Superior temporal gyrus (tissue), 1 donor: ENCODE measurements around the gene DHRSX.
A peak's percentile ranks its signal among the peaks of the same experiment; 100 is the strongest.
"Not testable (repeated sequence)": the region's sequence is repeated elsewhere in the genome, so short reads cannot be mapped to it uniquely, and the experiment has no call there.

ENCODE experiments used
- DNase-seq: peaks from one replicate; pipeline ENCODE4 v3.0.0-alpha.2; 2016; ENCODE audit errors: extremely low spot score

The DHRSX gene

GRCh38 chrX:2351321-2351720 is 149.5 kb downstream of the DHRSX start:
- DNase-seq, result no peak

- DNase-seq, result not testable (repeated sequence)
These were observed 150.1 kb downstream of the DHRSX start for GRCh38 chrX:2350703-2351102.

- not testable (repeated sequence) for DNase-seq
These were observed 150.7 kb downstream of the DHRSX start for GRCh38 chrX:2350036-2350435.

DNA sequence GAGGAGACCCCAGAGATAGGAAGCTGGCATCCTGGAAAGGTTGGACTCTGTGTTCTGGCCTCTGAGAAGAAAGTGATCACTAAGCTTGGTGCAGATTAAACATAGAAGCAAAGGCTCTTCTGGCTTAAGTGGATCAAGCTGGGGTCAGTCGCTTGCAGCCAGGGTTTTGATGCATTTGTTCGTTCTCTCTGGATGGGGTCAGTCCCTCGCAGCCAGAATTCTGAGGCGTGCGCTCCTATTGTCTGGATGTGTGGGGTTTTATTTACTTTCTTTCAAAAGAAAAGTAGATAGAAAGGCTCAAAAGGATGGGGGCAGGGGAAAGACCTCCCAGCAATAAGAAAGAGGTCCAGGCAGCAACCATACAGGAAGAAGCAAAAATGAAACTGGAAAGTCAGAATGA is 152.6 kb downstream of the DHRSX start:
- no peak for DNase-seq

GRCh38 chrX:2346158-2346557 is 154.6 kb downstream of the DHRSX start:
- no peak for DNase-seq

GRCh38 chrX:2345562-2345961 is 155.2 kb downstream of the DHRSX start:
- no peak for DNase-seq

DNA sequence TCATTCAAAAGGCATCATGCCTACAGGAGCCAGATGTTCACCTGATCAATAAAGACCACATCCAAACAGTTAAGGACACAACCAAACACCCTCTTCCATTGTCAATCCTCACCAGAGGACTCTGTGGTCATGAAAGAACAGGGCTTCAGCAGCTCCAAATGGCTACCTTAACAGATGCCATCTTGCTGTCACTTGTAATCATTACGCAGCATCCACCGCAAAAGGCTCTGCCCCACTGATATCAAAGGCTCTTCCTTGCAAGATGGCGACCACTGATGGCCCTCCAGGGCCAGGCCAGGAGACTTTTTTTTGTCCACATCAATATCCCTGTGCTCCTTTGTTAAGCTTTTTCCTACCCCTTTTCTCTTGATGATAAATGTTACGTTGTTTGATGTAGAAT is 157.4 kb downstream of the DHRSX start:
- no peak for DNase-seq

- no peak for DNase-seq
These were observed 157.9 kb downstream of the DHRSX start for GRCh38 chrX:2342874-2343273.

DNA sequence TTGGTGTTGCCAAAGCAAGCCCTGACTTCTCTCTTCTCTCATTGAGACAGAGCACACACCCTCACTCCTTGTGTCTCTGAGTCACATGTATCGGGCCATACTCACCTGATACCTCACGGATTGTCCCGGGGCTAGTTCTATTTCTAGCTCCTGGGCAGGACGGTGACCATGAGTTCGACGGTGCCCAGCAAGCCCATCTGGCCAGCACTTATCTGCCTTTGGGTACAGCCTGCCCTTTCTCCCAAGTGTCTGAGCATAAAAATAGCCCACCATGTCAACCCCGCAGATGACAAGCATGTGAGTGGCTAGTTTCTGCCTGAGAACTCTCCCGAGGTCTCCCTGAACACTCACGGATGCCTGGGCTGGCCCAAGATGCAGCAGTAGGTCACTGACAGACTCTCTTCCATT is 158.5 kb downstream of the DHRSX start:
- DNase-seq, result no peak

DNA sequence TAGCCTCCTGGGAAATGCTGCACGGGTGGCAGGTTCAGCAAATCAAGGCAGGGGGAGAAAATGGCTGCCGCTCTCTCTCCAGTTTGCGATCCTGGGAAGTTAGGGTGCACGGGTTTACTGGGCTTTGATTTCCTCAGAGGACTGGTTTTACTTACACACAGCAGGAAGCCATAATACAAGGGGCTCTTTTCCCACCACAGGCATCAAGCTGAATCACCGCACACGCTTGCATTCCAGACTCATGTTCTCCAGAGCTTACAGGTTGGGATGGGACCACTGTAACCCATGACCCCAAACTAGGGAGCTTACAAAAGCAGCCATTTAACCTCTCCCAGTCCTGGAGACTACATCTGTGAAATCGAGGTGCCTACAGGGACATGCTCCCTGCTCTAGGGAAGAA is 159.8 kb downstream of the DHRSX start:
- DNase-seq, result no peak

DNA sequence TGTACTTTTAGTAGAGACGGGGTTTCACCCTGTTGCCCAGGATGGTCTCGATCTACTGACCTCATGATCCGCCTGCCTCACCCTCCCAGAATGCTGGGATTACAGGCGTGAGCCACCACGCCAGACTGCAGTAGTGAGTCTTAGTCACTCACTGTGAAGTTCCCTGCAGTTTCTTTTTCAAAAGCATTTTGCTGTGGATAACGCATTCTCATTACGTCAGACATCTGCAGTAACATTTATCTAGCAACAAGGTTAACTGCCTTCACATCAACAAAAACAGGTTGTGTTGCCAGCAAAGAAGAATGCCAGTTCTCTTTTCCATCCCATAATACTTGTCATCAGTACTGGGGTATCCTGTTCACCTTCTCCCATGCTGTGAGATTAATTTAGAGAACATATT is 164.6 kb downstream of the DHRSX start:
- no peak for DNase-seq

GRCh38 chrX:2334237-2334636 is 166.5 kb downstream of the DHRSX start:
- DNase-seq, result no peak

DNA sequence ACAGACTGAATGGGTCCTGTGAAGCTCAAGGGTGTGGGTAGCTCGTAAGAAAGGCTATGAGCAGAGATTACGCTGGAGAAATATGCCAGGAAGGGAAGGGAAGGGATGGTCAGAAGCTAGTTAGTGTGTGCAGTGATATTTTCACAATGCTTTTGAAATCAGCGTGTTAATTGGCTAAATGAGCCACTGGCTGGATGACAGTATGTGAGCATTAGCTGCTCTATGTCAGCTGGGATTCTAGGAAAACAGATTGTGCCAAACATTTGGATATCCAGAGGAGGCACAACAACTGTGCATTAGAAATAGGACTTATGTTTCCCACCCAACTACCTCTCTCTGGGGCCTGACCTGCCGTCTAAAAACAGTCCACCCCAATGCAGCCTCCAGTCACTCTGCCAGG is 168.5 kb downstream of the DHRSX start:
- no peak for DNase-seq

GRCh38 chrX:2330910-2331309 is 169.9 kb downstream of the DHRSX start:
- DNase-seq, result no peak

DNA sequence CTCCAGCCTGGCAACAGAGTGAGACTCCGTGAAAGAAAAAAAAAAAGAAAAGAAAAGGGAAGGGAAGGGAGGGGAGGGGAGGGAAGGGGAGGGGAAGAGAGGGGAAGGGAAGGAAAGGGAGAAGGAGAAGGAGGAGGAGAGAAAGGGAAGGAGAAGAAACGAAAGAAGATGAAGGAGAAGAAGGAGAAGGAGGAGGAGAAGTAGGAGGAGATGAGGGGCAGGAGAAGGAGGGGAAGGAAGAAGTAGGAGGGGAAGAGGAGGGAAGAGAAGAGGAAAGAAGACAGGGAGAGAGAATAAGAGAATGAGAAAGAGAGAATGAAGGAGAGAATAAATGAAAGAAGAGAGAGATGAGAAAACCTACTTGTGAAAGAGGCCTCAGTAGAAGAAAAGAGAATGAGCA is 170.3 kb downstream of the DHRSX start:
- DNase-seq, result no peak

GRCh38 chrX:2327423-2327822 is 173.4 kb downstream of the DHRSX start:
- no peak for DNase-seq

- peak; percentile 76 for DNase-seq
These were observed 175.5 kb downstream of the DHRSX start for GRCh38 chrX:2325076-2325784.

DNA sequence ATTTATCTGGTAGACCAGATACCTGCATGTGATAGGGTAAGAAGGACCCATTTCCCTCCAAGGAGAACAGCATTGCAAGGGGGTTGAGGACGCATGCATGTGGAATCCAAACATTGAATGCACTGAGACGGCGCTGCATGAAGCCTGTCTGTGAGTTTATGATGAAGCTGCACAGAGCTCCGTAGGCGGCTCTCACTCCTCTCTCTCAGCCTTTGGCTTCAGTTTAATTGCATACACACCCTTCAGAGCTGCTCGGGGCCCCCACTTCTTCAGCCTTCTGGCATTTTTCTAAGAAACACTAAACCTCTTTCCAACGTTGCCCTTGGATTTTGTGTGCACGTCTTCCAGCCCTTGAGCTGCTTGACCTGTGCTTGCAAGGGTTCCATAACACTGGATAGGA is 176.6 kb downstream of the DHRSX start:
- no peak for DNase-seq

GRCh38 chrX:2321411-2321810 is 179.4 kb downstream of the DHRSX start:
- DNase-seq, result no peak

GRCh38 chrX:2320580-2321327 is 180.0 kb downstream of the DHRSX start:
- DNase-seq, result peak; percentile 22

- no peak for DNase-seq
These were observed 180.7 kb downstream of the DHRSX start for GRCh38 chrX:2320089-2320488.

DNA sequence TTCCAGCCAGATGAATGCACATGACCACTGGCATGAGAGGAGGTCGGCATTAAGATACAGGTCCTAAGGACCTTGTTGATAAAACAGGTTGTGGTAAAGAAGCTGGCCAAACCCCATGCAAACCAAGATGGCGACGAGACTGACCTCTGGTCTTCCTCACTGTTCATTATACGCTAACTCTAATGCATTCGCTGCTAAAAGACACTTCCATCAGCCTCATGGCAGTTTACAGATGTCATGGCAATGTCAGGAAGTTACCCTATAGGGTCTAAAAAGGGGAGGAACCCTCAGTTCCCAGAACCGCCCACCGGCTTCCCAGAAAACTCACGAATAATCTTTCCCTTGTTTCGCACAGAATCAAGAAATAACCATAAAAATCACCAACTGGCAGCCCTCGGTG is 182.4 kb downstream of the DHRSX start:
- no peak for DNase-seq

GRCh38 chrX:2317527-2318055 is 183.2 kb downstream of the DHRSX start:
- no peak for DNase-seq
